SHP77 (cell line): Measurements from ENCODE around the gene SLC12A2.

ENCODE experiments used
- DNase-seq, 2 experiments: peaks; one replicate each; lab custom pipeline; 2025; lab: John Stamatoyannopoulos, UW

The SLC12A2 gene

DNA sequence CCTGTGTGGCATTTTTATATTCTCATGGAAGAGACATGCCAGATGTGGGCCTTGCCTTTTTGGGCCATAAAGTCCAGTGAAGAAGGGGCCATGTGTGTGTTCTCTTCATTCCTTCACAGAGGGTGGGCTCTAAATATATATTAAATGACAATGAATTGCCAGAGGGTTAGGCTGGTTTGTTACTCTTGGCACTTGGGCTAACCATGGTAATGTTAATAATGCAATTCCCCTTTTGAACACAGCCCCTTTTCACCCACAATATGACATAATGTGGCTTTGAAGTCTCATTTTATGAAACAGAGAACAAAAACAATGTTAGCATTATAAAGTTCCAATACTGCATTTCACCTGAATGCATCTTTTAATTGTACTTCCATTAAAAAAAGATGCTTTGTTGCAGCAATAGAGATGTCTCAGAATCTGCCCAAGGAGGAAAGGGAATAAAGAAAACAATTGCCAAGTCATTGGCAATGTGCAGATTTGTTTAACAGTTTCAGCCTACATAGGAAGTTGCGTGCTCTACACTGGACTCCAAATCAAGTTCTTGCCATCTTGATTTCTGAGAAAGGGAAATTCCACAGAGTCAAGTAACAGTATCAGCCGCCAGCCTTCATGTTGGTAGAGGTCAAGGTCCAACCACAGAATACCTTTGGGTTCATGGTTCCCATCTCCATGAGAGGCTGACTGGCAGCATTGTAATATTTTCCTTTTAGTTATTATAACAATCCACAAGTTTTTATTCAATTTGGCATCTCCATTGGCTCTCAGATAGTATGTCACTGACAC is 141.9 kb downstream of the SLC12A2 start:
- DNase-seq, result no peak

- no peak for DNase-seq
Measured at GRCh38 chr5:128228008-128228407, 144.4 kb downstream of the SLC12A2 start.

DNA sequence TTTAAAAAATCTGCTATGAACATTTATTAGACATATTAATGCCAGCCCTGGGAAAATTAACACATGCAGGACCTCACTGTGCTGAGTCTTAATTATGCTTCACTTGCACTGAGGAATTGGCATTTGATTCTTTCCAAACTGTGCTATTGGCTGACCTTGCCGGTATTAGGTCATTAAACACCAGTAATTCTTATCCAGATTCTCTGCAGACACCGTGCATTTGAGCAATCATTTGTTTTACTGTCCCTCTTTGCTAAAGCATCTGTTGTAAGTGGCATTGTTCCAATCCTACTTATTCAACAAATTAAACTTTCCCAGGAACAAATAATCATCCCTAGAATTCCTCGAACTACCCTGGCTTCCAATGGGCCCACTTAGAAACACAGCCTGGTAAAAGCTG is 145.0 kb downstream of the SLC12A2 start:
- DNase-seq, result no peak

DNA sequence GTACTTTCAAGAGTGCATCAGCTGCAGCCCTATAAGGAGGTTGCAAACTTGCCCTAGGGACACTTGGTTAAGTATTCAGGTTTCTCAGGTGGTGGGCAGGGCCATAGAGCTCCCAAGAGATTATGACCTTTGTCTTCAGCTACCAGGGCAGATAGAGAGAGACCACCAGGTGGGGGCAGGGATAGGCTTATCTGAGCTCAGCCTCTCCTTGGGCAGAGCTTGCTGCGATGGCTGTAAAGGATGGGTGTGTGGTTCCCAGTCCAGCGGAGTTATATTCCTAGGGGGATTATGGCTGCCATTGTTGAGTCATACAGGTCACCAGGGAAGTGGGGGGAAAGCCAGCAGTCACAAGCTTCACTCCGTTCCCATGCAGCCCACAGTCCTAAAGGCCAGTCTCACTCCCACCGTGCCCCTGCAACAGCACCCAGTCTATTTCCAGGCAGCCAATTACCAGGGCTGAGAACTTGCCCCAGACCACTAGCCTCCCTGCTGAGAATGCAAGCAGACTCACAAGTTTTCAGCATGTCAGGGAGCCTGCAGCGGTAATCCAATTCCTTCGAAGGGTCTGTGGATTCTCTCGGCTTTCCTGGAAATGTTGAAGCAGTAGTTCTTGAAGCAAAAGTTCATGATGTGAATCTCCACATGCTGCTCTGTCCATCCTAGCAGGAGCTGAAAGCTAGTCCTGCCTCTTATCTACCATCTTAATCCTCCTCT is 151.5 kb downstream of the SLC12A2 start:
- DNase-seq, result no peak

DNA sequence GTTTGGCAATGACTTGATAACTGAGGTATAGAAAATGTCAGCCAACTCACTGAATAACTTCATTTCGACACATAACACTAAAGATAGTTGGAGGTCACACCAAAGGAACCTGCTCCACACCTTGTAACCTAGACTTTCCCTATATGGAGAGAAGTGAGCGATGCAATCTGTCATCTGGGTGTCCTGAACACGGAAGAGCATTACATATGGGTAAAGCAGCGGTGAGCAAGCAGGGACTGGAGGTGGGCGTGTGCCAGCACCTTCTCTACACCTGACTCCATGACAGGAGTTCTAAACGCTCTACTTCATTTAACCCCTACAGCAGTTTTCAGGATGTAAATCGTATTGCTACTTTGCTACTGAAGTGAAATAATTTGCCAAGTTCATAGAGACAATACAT is 152.8 kb downstream of the SLC12A2 start:
- DNase-seq, result no peak

- DNase-seq, result no peak
Measured at GRCh38 chr5:128237000-128237399, 153.4 kb downstream of the SLC12A2 start.

DNA sequence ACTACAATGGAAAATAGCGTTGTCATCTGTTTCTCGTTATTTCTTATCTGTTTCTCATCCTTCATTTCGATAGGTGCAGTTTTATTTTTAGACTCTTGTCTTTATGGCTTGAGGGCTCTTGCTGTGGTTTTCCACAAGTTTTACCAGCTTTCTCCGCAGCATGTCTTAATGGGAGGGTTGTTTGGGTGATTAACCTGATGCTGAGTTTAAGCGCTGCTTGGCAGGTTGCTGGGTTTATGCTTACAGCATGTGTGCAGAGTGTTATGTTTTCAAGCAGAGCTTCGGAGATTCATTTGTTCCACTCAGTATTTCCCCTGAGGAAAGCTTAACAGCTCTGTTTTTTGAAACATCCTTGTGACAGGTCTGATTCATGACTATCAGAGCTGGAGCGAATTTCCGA is 154.0 kb downstream of the SLC12A2 start:
- DNase-seq, result no peak
